ENCODE measurements around the gene TSHR.
A peak's percentile ranks its signal among the peaks of the same experiment; 100 is the strongest.

TSHR gene

DNA sequence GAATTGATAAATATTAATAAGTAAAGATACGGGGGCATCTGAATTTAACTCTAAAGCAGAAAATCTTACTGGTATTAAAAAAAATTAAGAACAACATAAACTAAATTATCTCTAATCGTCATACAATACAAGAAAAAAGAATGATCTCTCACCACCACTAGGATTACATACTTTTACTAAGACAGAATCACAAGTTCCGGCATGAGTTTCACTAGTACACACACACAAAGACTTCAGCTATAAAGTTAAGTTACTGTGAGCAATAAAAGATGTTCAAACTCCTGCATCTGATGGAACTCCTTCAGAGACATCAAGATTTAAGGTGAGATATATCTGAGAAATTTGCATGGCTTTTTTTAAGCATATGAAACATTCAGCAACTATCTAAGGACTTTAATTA is 35.8 kb upstream of the TSHR start:
- Histone ChIP-seq H3K27ac (ENCODE audit: low read length, poor library complexity, severe bottlenecking) (no peak overlapping the region), H3K9me3 (ENCODE audit: control insufficient read depth, low read length) (no peaks in the 10 kb centered on the region), H2BK12ac (ENCODE audit: low read length in 2 of 2) (no peak overlapping the region), H3K14ac (ENCODE audit: low read length in 2 of 2) (no peak overlapping the region), H3K4ac (ENCODE audit: low read depth in 1 of 2, low read length in 2 of 2) (no peak overlapping the region), H3K4me3 (ENCODE audit: insufficient read depth in 1 of 2, low read depth in 1 of 2, low read length in 2 of 2) (no peak overlapping the region), H3K4me2 (ENCODE audit: low read length, poor library complexity, severe bottlenecking) (no peak overlapping the region), H4K8ac (ENCODE audit: low read length) (no peak overlapping the region), H3K23ac (ENCODE audit: low read length in 2 of 2) (no peak overlapping the region), H2AK5ac (ENCODE audit: low read length, severe bottlenecking) (no peak overlapping the region), H3K36me3 (ENCODE audit: control insufficient read depth in 1 of 2, insufficient read depth in 2 of 2, low read depth in 1 of 2, low read length in 2 of 2) (no peaks in the 10 kb centered on the region), H3K9ac (ENCODE audit: low read length) (no peak overlapping the region), H2BK5ac (ENCODE audit: low read depth, low read length, poor library complexity, severe bottlenecking) (no peak overlapping the region), H3K27me3 (ENCODE audit: control insufficient read depth in 1 of 2, insufficient read depth in 1 of 2, low read length in 2 of 2) (no peaks in the 10 kb centered on the region), H2AFZ (ENCODE audit: low read depth, low read length) (no peak overlapping the region), H3K79me1 (replicated peaks; ENCODE audit: low read length, poor library complexity, severe bottlenecking) (peaks cover 5% of the 10 kb centered on the region), H3K4me1 (ENCODE audit: control insufficient read depth, insufficient read depth, low read depth, low read length) (no peaks in the 10 kb centered on the region), H4K91ac (ENCODE audit: low read length) (no peak overlapping the region), H2BK15ac (ENCODE audit: low read depth, poor library complexity, severe bottlenecking) (no peak overlapping the region), H3K18ac (ENCODE audit: low read depth in 1 of 2, low read length in 2 of 2) (no peak overlapping the region), H2BK120ac (ENCODE audit: low read depth, low read length) (no peak overlapping the region)
- no peak for DNase-seq
- 100% methylated on average over 1 of the region's 3 CpGs for WGBS

DNA sequence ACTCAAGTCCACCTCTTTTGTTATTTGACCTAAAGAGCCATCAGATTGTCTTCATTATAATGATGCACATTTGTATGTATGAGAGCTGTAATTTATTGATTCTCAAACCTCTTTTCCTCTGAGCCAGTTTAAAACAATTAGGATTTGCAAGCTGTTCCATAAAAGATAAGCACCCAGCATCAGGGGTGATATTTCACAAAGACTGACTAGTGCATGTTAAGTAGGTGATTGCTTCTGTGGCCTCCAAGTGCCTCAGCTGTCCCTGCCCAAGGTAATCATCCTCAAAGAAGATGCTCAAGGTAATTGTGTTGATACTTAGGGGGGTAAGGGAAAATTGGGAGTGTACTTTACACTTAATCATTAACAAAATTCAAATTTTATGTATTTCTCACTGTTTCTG is 32.1 kb upstream of the TSHR start:
- no peak for DNase-seq
- Histone ChIP-seq H2BK15ac (ENCODE audit: low read depth, poor library complexity, severe bottlenecking) (no peak overlapping the region), H3K27me3 (ENCODE audit: control insufficient read depth in 1 of 2, insufficient read depth in 1 of 2, low read length in 2 of 2) (no peaks in the 10 kb centered on the region)

DNA sequence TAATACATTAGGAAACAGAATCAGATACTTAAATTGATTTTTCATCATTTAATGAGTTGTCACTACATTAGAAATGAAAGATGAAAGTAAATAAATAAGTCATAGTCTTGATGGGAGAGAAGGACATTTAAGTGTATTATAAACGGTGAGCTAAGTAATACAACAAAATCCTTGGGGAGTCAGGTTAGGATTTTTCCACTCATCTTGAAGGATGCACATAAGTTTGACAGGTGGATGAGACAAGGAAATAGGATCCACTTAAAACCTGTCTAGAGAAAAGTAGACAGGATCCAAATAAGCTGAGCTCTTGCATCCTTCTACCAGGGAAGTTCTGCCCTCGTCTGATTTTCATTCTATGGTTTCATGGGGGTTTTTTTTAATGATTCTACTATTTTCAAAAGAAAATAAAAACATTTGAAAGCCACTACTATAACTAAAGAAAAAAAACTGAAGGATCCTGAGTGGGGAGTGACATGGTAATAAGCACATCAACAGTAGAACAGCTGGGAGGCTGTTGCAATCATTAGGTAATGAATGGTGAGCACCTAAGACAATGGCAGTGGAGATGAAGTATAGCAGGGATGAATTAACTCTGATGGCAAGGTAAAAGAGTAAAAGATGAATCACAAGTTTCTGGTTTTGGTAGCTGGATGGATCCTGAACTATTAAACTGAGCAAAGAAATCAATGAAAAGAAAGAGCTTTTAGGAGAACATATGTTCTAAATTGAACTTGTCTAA is 30.9 kb upstream of the TSHR start:
- no peak for DNase-seq
- Histone ChIP-seq H3K4me1 (ENCODE audit: control insufficient read depth, insufficient read depth, low read depth, low read length) (peaks cover 14% of the 10 kb centered on the region), H3K23ac (ENCODE audit: low read length in 2 of 2) (no peak overlapping the region), H2AFZ (ENCODE audit: low read depth, low read length) (no peak overlapping the region), H3K27ac (ENCODE audit: low read length, poor library complexity, severe bottlenecking) (no peak overlapping the region), H2AK5ac (ENCODE audit: low read length, severe bottlenecking) (no peak overlapping the region), H2BK5ac (ENCODE audit: low read depth, low read length, poor library complexity, severe bottlenecking) (no peak overlapping the region), H2BK15ac (ENCODE audit: low read depth, poor library complexity, severe bottlenecking) (no peak overlapping the region), H3K4me3 (ENCODE audit: insufficient read depth in 1 of 2, low read depth in 1 of 2, low read length in 2 of 2) (no peak overlapping the region), H4K91ac (ENCODE audit: low read length) (no peak overlapping the region), H3K18ac (ENCODE audit: low read depth in 1 of 2, low read length in 2 of 2) (no peak overlapping the region), H3K27me3 (ENCODE audit: control insufficient read depth in 1 of 2, insufficient read depth in 1 of 2, low read length in 2 of 2) (no peaks in the 10 kb centered on the region), H2BK12ac (ENCODE audit: low read length in 2 of 2) (no peak overlapping the region), H3K14ac (ENCODE audit: low read length in 2 of 2) (no peak overlapping the region), H3K9me3 (ENCODE audit: control insufficient read depth, low read length) (no peaks in the 10 kb centered on the region), H3K4ac (ENCODE audit: low read depth in 1 of 2, low read length in 2 of 2) (no peak overlapping the region), H3K4me2 (ENCODE audit: low read length, poor library complexity, severe bottlenecking) (no peak overlapping the region), H3K36me3 (ENCODE audit: control insufficient read depth in 1 of 2, insufficient read depth in 2 of 2, low read depth in 1 of 2, low read length in 2 of 2) (no peaks in the 10 kb centered on the region), H3K79me1 (replicated peaks; ENCODE audit: low read length, poor library complexity, severe bottlenecking) (peaks cover 26% of the 10 kb centered on the region), H3K9ac (ENCODE audit: low read length) (no peak overlapping the region), H4K8ac (ENCODE audit: low read length) (no peak overlapping the region), H2BK120ac (ENCODE audit: low read depth, low read length) (no peak overlapping the region)
- WGBS = 89% methylated on average over 1 of the region's 2 CpGs

More for the DNA sequence above, 32.1 kb upstream of the TSHR start:
- Histone ChIP-seq H4K91ac (ENCODE audit: low read length) (no peak overlapping the region), H3K9me3 (ENCODE audit: control insufficient read depth, low read length) (no peaks in the 10 kb centered on the region), H2AK5ac (ENCODE audit: low read length, severe bottlenecking) (no peak overlapping the region), H3K9ac (ENCODE audit: low read length) (no peak overlapping the region), H3K4me3 (ENCODE audit: insufficient read depth in 1 of 2, low read depth in 1 of 2, low read length in 2 of 2) (no peak overlapping the region), H3K4me2 (ENCODE audit: low read length, poor library complexity, severe bottlenecking) (no peak overlapping the region), H2BK120ac (ENCODE audit: low read depth, low read length) (no peak overlapping the region), H3K23ac (ENCODE audit: low read length in 2 of 2) (no peak overlapping the region), H2BK5ac (ENCODE audit: low read depth, low read length, poor library complexity, severe bottlenecking) (no peak overlapping the region), H4K8ac (ENCODE audit: low read length) (no peak overlapping the region), H3K4me1 (ENCODE audit: control insufficient read depth, insufficient read depth, low read depth, low read length) (peaks cover 14% of the 10 kb centered on the region), H3K36me3 (ENCODE audit: control insufficient read depth in 1 of 2, insufficient read depth in 2 of 2, low read depth in 1 of 2, low read length in 2 of 2) (no peaks in the 10 kb centered on the region), H3K4ac (ENCODE audit: low read depth in 1 of 2, low read length in 2 of 2) (no peak overlapping the region), H3K18ac (ENCODE audit: low read depth in 1 of 2, low read length in 2 of 2) (no peak overlapping the region), H3K27ac (ENCODE audit: low read length, poor library complexity, severe bottlenecking) (no peak overlapping the region), H2BK12ac (ENCODE audit: low read length in 2 of 2) (no peak overlapping the region), H3K79me1 (replicated peaks; ENCODE audit: low read length, poor library complexity, severe bottlenecking) (peaks cover 24% of the 10 kb centered on the region), H3K14ac (ENCODE audit: low read length in 2 of 2) (no peak overlapping the region), H2AFZ (ENCODE audit: low read depth, low read length) (no peak overlapping the region)

DNA sequence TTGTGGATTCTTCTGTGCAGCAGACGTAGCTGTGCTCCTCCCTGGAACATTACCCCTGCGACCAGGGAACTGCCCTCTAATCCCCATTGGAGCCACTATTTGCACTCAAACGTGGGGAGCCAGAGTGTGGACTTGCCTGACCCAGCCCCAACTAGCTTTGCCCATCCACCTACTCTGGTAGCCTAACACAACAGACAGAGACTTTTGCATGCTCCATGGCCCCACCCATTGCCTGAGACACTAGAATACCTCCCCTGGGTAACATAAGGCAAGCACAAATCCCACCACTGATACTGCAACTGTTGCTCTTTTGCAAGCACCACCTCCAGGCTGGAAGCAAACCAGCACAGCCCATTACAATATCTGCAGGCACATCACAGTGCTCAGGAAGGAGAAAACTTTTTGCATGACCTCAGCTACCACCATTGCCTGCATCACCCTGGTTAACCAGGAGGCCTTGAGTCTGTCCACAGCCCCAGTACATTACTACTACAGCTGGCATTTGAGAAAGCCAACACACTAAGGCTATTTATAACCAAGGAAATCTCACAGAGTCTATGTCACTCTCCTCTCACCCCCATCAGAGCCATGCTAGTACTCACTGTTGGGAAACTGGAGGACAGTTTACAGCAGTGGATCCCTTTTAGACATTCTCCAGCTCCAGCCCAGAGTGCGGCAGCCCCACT is 28.9 kb upstream of the TSHR start:
- DNase-seq = peak; percentile 86
- Histone ChIP-seq H3K18ac (ENCODE audit: low read depth in 1 of 2, low read length in 2 of 2) (peak overlapping the region in 1 of 2 experiments; percentile 11), H3K4me3 (ENCODE audit: insufficient read depth in 1 of 2, low read depth in 1 of 2, low read length in 2 of 2) (no peak overlapping the region), H3K36me3 (ENCODE audit: control insufficient read depth in 1 of 2, insufficient read depth in 2 of 2, low read depth in 1 of 2, low read length in 2 of 2) (no peaks in the 10 kb centered on the region), H3K27me3 (ENCODE audit: control insufficient read depth in 1 of 2, insufficient read depth in 1 of 2, low read length in 2 of 2) (no peaks in the 10 kb centered on the region), H3K4me1 (ENCODE audit: control insufficient read depth, insufficient read depth, low read depth, low read length) (peaks cover 14% of the 10 kb centered on the region), H2AFZ (ENCODE audit: low read depth, low read length) (no peak overlapping the region), H3K4ac (ENCODE audit: low read depth in 1 of 2, low read length in 2 of 2) (no peak overlapping the region), H3K9me3 (ENCODE audit: control insufficient read depth, low read length) (no peaks in the 10 kb centered on the region), H4K8ac (ENCODE audit: low read length) (peak overlapping the region; percentile 10), H3K9ac (ENCODE audit: low read length) (no peak overlapping the region), H2BK120ac (ENCODE audit: low read depth, low read length) (no peak overlapping the region), H3K79me1 (replicated peaks; ENCODE audit: low read length, poor library complexity, severe bottlenecking) (peaks cover 25% of the 10 kb centered on the region), H3K14ac (ENCODE audit: low read length in 2 of 2) (peak overlapping the region in 1 of 2 experiments; percentile 89), H3K4me2 (ENCODE audit: low read length, poor library complexity, severe bottlenecking) (no peak overlapping the region), H2BK12ac (ENCODE audit: low read length in 2 of 2) (peak overlapping the region in 1 of 2 experiments; percentile 51), H2AK5ac (ENCODE audit: low read length, severe bottlenecking) (peak overlapping the region; percentile 13), H3K27ac (ENCODE audit: low read length, poor library complexity, severe bottlenecking) (no peak overlapping the region), H2BK5ac (ENCODE audit: low read depth, low read length, poor library complexity, severe bottlenecking) (no peak overlapping the region), H4K91ac (ENCODE audit: low read length) (no peak overlapping the region), H2BK15ac (ENCODE audit: low read depth, poor library complexity, severe bottlenecking) (no peak overlapping the region), H3K23ac (ENCODE audit: low read length in 2 of 2) (no peak overlapping the region)
- 89% methylated on average over 4 of the region's 4 CpGs for WGBS

Measured in mesenchymal stem cell (in vitro differentiated cells and primary cell).